HepG2 (cell line): ENCODE results near the gene COL18A1. TPM values are rescaled to one million over a fixed set of nuclear protein-coding genes. Genes with fewer than 3 reads are reported as not detected.

Source experiments
- ATAC-seq: fragments of 200-7000 bp; cut with Tn5 transposase; 3 replicates; pipeline ENCODE4 v1.9.1; 2020; ENCODE audit warnings: mild to moderate bottlenecking, moderate library complexity
- BruUV-seq: library from RNA; stranded (reverse); fragments of 400-500 nt; replicated peaks from 2 replicates; lab custom pipeline; 2021; lab: Mats Ljungman, UMichigan
- CTCF ChIA-PET: fragments of 300-600 bp; formaldehyde crosslinking; extraction: SDS; loops from one replicate; lab custom pipeline; 2021; ENCODE audit warnings: low total read pairs, inconsistent platforms, low intra/inter-chr PET ratio; lab: Yijun Ruan, JAX
- POLR2A ChIA-PET: fragments of 350-600 bp; sonication (Branson Sonifier 250); formaldehyde crosslinking; loops from one replicate; lab custom pipeline; 2020; ENCODE audit warnings: antibody characterized with exemption, inconsistent platforms; lab: Yijun Ruan, JAX
- DNase-seq: peaks from one replicate; pipeline ENCODE4 v3.0.0-alpha.2; 2015; ENCODE audit warnings: low spot score
- FAIRE-seq: peaks from 3 replicates; lab custom pipeline; 2011; peaks lifted over from hg19 to GRCh38; lab: Jason Lieb, UNC
- H2AFZ ChIP-seq: one replicate; pipeline ENCODE4 v1.6.1; 2011; ENCODE audit warnings: low read length, inconsistent platforms
- H3K27ac ChIP-seq: fragments of 300-600 bp; 3 replicates; pipeline ENCODE4 v1.8.0; 2011; ENCODE audit warnings: mixed run types, mild to moderate bottlenecking, mixed read lengths, low read length, inconsistent platforms; ENCODE audit not compliant: insufficient read depth; ENCODE audit errors: extremely low read length
- H3K27me3 ChIP-seq, 2 experiments: fragments of 200-600 bp in 1 of 2; 2 replicates in 1 of 2; 3 replicates in 1 of 2; pipeline versions ENCODE4 v1.6.0 to v1.8.0; 2011; ENCODE audit warnings: low read length in 2 of 2, mild to moderate bottlenecking in 2 of 2, moderate library complexity in 2 of 2, inconsistent platforms in 1 of 2; ENCODE audit not compliant: insufficient read depth in 2 of 2, control insufficient read depth in 1 of 2
- H3K36me3 ChIP-seq, 2 experiments: fragments of 200-600 bp in 1 of 2; replicated peaks in 1 of 2; 2 replicates in 1 of 2; 3 replicates in 1 of 2; pipeline versions ENCODE4 v1.5.1 to v1.8.0; 2011; ENCODE audit warnings: low read length in 2 of 2, inconsistent platforms in 1 of 2; ENCODE audit not compliant: insufficient read depth in 2 of 2, control insufficient read depth in 1 of 2
- H3K4me1 ChIP-seq: 2 replicates; pipeline ENCODE4 v1.5.1; 2012; ENCODE audit warnings: low read length, inconsistent platforms; ENCODE audit not compliant: insufficient read depth
- H3K4me2 ChIP-seq: 2 replicates; pipeline ENCODE4 v1.6.0; 2011; ENCODE audit warnings: low read depth, low read length, inconsistent platforms
- H3K4me3 ChIP-seq, 3 experiments: fragments of 200-600 bp in 1 of 3; sonication (generic), shearing (Covaris generic) in 1 of 3; replicated peaks in 1 of 3; 2 replicates each; pipeline ENCODE4 v1.5.1; 2011 to 2016; ENCODE audit warnings: low read length in 3 of 3, inconsistent platforms in 2 of 3, low read depth in 2 of 3, mild to moderate bottlenecking in 2 of 3, control low read depth in 1 of 3, mixed read lengths in 1 of 3; ENCODE audit not compliant: insufficient read depth in 1 of 3
- H3K79me2 ChIP-seq: one replicate; pipeline ENCODE4 v1.6.1; 2011; ENCODE audit warnings: low read length, inconsistent platforms; ENCODE audit not compliant: insufficient read depth
- H3K9ac ChIP-seq: 2 replicates; pipeline ENCODE4 v1.6.0; 2011; ENCODE audit warnings: mild to moderate bottlenecking, low read depth, low read length, inconsistent platforms; ENCODE audit not compliant: insufficient read depth
- H3K9me3 ChIP-seq: 2 replicates; pipeline ENCODE4 v1.5.1; 2012; ENCODE audit warnings: mild to moderate bottlenecking, low read length
- H4K20me1 ChIP-seq: 2 replicates; pipeline ENCODE4 v1.6.0; 2011; ENCODE audit warnings: inconsistent platforms, mild to moderate bottlenecking, low read length, moderate library complexity; ENCODE audit not compliant: insufficient read depth
- HMG20A ChIP-seq: IDR thresholded peaks from 2 replicates; pipeline ENCODE4 v1.6.1; 2016; ENCODE audit warnings: borderline replicate concordance
- IKZF4 ChIP-seq: sonication (generic); formaldehyde crosslinking; IDR thresholded peaks from 2 replicates; pipeline ENCODE4 v1.5.1; 2020; ENCODE audit warnings: borderline replicate concordance, mild to moderate bottlenecking, low read depth, missing genetic modification reagents; ENCODE audit errors: not compliant biosample characterization
- NR2C2 ChIP-seq: sonication (generic); formaldehyde crosslinking; IDR thresholded peaks from 2 replicates; pipeline ENCODE4 v1.4.0; 2020; ENCODE audit warnings: missing genetic modification reagents, mild to moderate bottlenecking, moderate library complexity, borderline replicate concordance
- NR3C1 ChIP-seq: sonication (generic); formaldehyde crosslinking; IDR thresholded peaks from 2 replicates; pipeline ENCODE4 v1.4.0; 2020; ENCODE audit warnings: missing genetic modification reagents
- SALL1 ChIP-seq: sonication (generic); formaldehyde crosslinking; IDR thresholded peaks from 2 replicates; pipeline ENCODE4 v1.8.0; 2022; ENCODE audit warnings: mild to moderate bottlenecking, missing genetic modification reagents
- TMF1 ChIP-seq: sonication (generic); formaldehyde crosslinking; IDR thresholded peaks from 2 replicates; pipeline ENCODE4 v1.8.1; 2022; ENCODE audit warnings: low read depth, missing genetic modification reagents
- ZFP36L1 ChIP-seq: sonication (generic); formaldehyde crosslinking; IDR thresholded peaks from 2 replicates; pipeline ENCODE4 v1.8.0; 2022; ENCODE audit warnings: mild to moderate bottlenecking, missing genetic modification reagents, moderate library complexity
- ZFP82 ChIP-seq: sonication (generic); formaldehyde crosslinking; IDR thresholded peaks from 2 replicates; pipeline ENCODE4 v1.5.1; 2020; ENCODE audit warnings: mild to moderate bottlenecking, missing genetic modification reagents, borderline replicate concordance
- ZFP90 ChIP-seq: sonication (generic); formaldehyde crosslinking; IDR thresholded peaks from 2 replicates; pipeline ENCODE4 v1.8.0; 2022; ENCODE audit warnings: missing genetic modification reagents, mild to moderate bottlenecking, inconsistent platforms, borderline replicate concordance
- ZNF382 ChIP-seq: sonication (generic); formaldehyde crosslinking; IDR thresholded peaks from 2 replicates; pipeline ENCODE4 v1.5.0; 2020; ENCODE audit warnings: missing genetic modification reagents, mild to moderate bottlenecking, borderline replicate concordance
- ZNF570 ChIP-seq: sonication (generic); formaldehyde crosslinking; IDR thresholded peaks from 2 replicates; pipeline ENCODE4 v1.4.0; 2020; ENCODE audit warnings: mild to moderate bottlenecking, missing genetic modification reagents, borderline replicate concordance
- ZNF713 ChIP-seq: sonication (generic); formaldehyde crosslinking; IDR thresholded peaks from 2 replicates; pipeline ENCODE4 v1.4.0; 2020; ENCODE audit warnings: mild to moderate bottlenecking, missing genetic modification reagents
- WGBS: methylation state at CpG from one replicate; pipeline ENCODE4 v1.1.6; 2017; ENCODE audit warnings: low lambda C conversion rate; 5-methylcytosine and 5-hydroxymethylcytosine counted together
- in situ Hi-C: cut with HindIII; loops from 2 replicates; pipeline ENCODE4 v1.10.0; 2017; ENCODE audit warnings: low pct_unique_long_range_greater_than_20kb; ENCODE audit not compliant: extremely low pct_ligation_motif_present
- intact Hi-C: fragments of 100-400 bp; cut with micrococcal nuclease; formaldehyde crosslinking; loops from one replicate; pipeline ENCODE4 v1.10.0; 2022; ENCODE audit not compliant: unreplicated experiment
- polyA plus RNA-seq, 8 experiments: library from polyadenylated mRNA; depleted of rRNA in 3 of 8; stranded (reverse) in 7 of 8; unstranded in 1 of 8; fragments of >200 nt; fragmentation: Illumina TruSeq in 4 of 8; extraction: Trizol in 4 of 8; gene quantifications; 2 replicates each; pipeline versions ENCODE4 v1.2.1 to v1.2.3, GENCODE V29; 2011 to 2016; ENCODE audit warnings: low read depth in 4 of 8, missing spikeins in 1 of 8, mixed read lengths in 1 of 8; ENCODE audit not compliant: insufficient read depth in 1 of 8
- total RNA-seq, 5 experiments: library from RNA; depleted of rRNA; stranded (reverse); fragments of >200 nt; fragmentation: Illumina TruSeq; extraction: Trizol; gene quantifications; 2 replicates each; pipeline ENCODE4 v1.2.3, GENCODE V29; 2016; ENCODE audit warnings: low read depth in 1 of 5
- TF ChIP-seq, protein P1 (sequence below): sonication (generic); formaldehyde crosslinking; IDR thresholded peaks from 2 replicates; pipeline ENCODE4 v1.9.0; 2021; ENCODE audit warnings: missing genetic modification reagents, mild to moderate bottlenecking, borderline replicate concordance
- TF ChIP-seq, protein P2 (sequence below): sonication (generic); formaldehyde crosslinking; IDR thresholded peaks from 2 replicates; pipeline ENCODE4 v1.4.0; 2020; ENCODE audit warnings: missing genetic modification reagents
- TF ChIP-seq, protein P3 (sequence below): sonication (generic); formaldehyde crosslinking; IDR thresholded peaks from 2 replicates; pipeline ENCODE4 v1.4.0; 2020; ENCODE audit warnings: mild to moderate bottlenecking, missing genetic modification reagents
- TF ChIP-seq, protein P4 (sequence below): sonication (generic); formaldehyde crosslinking; IDR thresholded peaks from 2 replicates; pipeline ENCODE4 v1.8.0; 2022; ENCODE audit warnings: missing genetic modification reagents, low read depth, mild to moderate bottlenecking, borderline replicate concordance

The COL18A1 gene
- total and polyA plus RNA-seq, 2 of the 13 experiments (the other 11 are each of a cell fraction or from before 2014, with no cell fraction given), result 79.0 to 102 TPM

DNA sequence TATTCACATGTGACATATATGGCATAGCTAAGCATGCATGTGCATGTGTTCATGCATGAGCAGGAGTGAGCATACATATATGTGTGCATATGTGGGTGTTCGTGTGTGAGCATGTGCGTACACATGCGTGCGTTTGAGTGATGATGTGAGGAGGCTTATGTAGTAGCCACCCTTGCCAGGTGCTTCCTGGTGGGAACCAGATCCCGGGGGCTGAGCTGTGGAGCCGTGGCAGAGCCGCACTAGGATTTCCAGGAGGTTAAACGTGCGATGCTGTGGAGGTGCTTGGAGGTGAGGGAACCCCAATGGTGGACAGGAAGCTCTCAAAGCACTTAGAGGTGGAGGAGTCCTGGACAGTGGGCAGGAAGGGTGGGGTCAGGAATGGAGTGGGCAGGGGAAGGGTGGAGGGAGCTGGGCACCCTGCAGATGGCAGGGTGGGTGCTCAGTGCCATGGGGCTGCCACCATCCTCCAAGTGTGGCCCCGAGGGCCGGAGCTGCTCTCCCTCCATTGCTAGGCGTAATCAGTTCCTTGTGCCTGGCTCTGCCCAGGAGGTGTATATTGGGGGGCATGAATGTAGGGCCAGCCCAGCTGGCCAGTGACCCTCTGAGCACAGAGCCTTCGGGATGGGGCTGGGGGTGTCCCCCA is 48.5 kb downstream of the COL18A1 start:
- in situ Hi-C loops, result no loop called here
- Histone ChIP-seq H3K9me3 (no peaks in the 10 kb centered on the region), H3K4me3 (no peak overlapping the region), H3K27ac (peak overlapping the region; percentile 38), H3K36me3 (peaks cover 0 to 2% of the 10 kb centered on the region in 2 experiments; a peak in 2 of 5 replicates), H3K27me3 (no peaks in the 10 kb centered on the region), H3K4me2 (no peak overlapping the region), H2AFZ (no peak overlapping the region), H4K20me1 (no peaks in the 10 kb centered on the region), H3K79me2 (peaks cover 66% of the 10 kb centered on the region), H3K9ac (no peak overlapping the region)
- 96% methylated on average over 9 of the region's 13 CpGs for WGBS
- BruUV-seq, result no TSS peak
- ATAC-seq (no peak), FAIRE-seq (no peak), DNase-seq (no peak)
- intact Hi-C loops, result no loop called here
- POLR2A ChIA-PET, result interaction anchor here (2.1 to 2.4 kb wide), 2 partner anchors 16 to 18 kb away, joined by 7 to 12 read pairs; no protein-coding TSS in a partner anchor
- CTCF ChIA-PET, result no interaction called here
- no peak for TF ChIP-seq NR2C2
- TF ChIP-seq, protein P1, sequence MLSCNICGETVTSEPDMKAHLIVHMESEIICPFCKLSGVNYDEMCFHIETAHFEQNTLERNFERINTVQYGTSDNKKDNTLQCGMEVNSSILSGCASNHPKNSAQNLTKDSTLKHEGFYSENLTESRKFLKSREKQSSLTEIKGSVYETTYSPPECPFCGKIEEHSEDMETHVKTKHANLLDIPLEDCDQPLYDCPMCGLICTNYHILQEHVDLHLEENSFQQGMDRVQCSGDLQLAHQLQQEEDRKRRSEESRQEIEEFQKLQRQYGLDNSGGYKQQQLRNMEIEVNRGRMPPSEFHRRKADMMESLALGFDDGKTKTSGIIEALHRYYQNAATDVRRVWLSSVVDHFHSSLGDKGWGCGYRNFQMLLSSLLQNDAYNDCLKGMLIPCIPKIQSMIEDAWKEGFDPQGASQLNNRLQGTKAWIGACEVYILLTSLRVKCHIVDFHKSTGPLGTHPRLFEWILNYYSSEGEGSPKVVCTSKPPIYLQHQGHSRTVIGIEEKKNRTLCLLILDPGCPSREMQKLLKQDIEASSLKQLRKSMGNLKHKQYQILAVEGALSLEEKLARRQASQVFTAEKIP (CRISPR knock-in tag), result no peak
- no peak for TF ChIP-seq HMG20A (CRISPR knock-in tag)
- TF ChIP-seq SALL1 (CRISPR knock-in tag), result no peak
- no peak for TF ChIP-seq ZNF382 (CRISPR knock-in tag)
- TF ChIP-seq IKZF4 (CRISPR knock-in tag), result no peak
- TF ChIP-seq, protein P2, sequence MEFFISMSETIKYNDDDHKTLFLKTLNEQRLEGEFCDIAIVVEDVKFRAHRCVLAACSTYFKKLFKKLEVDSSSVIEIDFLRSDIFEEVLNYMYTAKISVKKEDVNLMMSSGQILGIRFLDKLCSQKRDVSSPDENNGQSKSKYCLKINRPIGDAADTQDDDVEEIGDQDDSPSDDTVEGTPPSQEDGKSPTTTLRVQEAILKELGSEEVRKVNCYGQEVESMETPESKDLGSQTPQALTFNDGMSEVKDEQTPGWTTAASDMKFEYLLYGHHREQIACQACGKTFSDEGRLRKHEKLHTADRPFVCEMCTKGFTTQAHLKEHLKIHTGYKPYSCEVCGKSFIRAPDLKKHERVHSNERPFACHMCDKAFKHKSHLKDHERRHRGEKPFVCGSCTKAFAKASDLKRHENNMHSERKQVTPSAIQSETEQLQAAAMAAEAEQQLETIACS (CRISPR knock-in tag), result no peak
- TF ChIP-seq TMF1 (CRISPR knock-in tag), result no peak
- no peak for TF ChIP-seq ZFP82 (CRISPR knock-in tag)
- TF ChIP-seq, protein P3, sequence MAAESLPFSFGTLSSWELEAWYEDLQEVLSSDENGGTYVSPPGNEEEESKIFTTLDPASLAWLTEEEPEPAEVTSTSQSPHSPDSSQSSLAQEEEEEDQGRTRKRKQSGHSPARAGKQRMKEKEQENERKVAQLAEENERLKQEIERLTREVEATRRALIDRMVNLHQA, result no peak
- no peak for TF ChIP-seq ZNF713
- TF ChIP-seq NR3C1 (CRISPR knock-in tag), result no peak
- TF ChIP-seq ZFP36L1 (CRISPR knock-in tag), result no peak
- no peak for TF ChIP-seq ZNF570 (CRISPR knock-in tag)
- TF ChIP-seq, protein P4, sequence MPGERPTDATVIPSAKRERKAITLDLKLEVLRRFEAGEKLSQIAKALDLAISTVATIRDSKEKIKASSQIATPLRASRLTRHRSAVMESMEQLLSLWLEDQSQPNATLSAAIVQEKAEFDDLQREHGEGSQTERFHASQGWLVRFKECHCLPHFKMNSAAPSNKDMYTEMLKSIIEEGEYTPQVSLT (CRISPR knock-in tag), result no peak
- TF ChIP-seq ZFP90, result no peak
- TF ChIP-seq, all 625 proteins: peak for 0
- H3K4me1 ChIP-seq, result peaks cover 69% of the 10 kb centered on the region
